Melanocyte of skin (primary cell): ENCODE measurements around the gene ATP6V0B. TPM values are rescaled to one million over a fixed set of nuclear protein-coding genes. Genes with fewer than 3 reads are reported as not detected.

Experiments
- total RNA-seq, 2 donors: library from RNA; depleted of rRNA; stranded (reverse); fragments of >200 nt; gene quantifications; 2 replicates each; pipeline ENCODE4 v1.2.3, GENCODE V29; 2012

ATP6V0B gene
- 100 to 1,000 TPM; 186 to 246 TPM for total RNA-seq

DNA sequence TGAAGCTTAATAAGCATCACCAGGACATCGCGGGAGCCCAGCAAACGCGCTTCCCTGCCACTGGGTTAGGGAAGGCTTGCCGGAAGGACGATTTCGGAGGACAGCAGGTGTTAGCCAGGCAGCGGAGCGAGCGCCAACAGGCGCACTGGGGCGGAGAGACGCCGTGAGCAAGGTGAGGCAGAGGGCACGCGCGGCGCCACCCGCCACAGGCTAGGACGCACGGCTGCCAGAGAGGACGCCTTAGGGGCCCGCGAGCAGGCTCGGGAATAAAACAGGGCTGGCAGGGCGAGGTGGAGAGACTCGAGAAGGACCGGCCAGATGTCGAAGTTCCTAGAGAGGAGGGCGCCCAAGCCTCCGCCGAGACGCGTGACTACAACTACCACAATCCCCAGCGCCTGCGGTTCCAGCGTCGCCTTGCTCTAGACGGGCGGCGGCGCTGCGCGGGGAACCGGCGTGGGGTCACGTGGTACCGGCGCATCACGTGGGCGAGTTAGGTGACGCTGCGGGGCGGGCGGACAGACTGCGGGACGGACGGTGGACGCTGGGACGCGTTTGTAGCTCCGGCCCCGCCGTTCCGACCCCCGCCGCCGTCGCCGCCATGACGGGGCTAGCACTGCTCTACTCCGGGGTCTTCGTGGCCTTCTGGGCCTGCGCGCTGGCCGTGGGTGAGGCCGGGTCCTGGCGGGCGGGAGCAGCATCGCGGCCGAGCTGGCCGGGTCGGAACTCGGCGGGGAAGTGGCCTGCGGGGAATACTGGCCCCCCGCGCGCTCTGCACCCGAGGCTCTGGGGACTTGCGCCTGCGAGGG, at the start of gene ATP6V0B:
Gene ATP6V0B, plus strand, starts transcription at position 518 of the 806 bp plus-strand sequence. Its CDS starts 81 bp downstream, at position 599.

DNA sequence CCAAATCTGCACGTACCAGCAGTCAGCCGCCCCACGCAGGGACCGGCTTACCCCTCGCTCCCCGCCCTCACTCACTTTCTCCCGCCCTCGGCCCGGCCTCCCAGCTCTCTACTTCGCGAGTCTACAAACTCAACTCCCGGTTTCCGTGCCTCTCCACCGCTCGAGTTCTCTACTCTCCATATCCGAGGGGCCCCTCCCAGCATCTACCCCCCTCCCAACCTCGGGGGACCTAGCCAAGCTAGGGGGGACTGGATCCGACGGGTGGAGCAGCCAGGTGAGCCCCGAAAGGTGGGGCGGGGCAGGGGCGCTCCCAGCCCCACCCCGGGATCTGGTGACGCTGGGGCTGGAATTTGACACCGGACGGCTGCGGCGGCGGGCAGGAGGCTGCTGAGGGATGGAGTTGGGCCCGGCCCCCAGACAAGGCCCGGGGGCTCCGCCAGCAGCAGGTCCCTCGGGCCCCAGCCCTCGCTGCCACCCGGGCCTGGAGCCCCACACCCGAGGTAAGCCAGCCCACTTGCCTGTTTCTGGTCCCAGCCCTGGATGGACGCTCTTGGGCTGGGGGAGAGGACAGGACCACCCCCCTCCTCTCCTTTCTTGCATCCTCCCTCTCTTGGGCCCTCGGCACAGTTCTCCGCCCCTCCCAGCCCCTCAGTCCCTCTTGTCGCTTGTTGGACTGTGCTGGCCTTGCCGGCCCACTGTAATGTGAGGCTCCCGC, 41.2 kb upstream of the ATP6V0B start, which contains the start of gene ARTN:
Gene ARTN, plus strand, starts transcription at position 416 of the 715 bp plus-strand sequence. CDS start 1,856 bp downstream, outside the sequence.

DNA sequence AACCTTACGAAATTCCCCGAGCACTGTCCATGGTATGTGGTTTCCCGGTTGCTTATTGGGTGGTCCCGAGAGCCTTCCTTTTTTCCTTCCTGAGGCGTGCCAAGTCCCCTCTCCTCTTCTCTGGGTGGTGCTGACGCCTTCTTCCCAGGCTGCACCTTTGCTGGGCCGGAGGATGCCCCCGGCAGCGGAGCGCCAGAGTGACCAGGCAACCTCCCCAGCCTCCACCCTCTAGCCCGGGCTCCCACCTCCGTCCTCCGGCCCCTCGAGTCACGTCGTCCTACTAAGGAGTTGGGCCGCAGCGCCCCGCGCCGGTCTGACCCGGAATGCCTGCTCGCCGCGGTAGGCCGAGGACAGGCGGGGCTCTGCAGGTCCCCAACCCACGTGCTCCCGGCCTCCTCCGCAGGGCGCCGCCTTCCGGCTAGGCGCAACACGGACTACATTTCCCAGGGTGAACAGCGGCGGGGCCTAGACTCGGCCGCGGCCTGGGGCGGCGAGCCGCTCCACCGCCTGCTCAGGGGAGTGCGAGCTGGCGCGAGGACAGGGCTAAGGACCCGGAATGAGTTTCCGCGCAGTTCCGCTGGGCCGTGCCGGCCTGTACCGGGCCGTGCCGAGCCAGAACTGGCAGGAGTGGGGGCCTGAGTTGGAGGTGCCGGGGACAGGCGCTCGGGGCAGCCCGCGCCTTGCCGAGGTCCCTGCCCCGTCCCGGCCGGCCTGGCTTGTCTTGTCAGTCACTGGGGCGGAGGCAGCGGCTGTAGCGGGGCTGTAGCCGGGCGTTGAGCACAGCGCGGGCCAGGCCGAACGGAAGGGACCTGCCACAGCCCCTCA, 28.3 kb upstream of the ATP6V0B start, which contains the start of gene IPO13:
Gene IPO13, plus strand, starts transcription at position 715 of the 825 bp plus-strand sequence. CDS start 651 bp downstream, outside the sequence.

DNA sequence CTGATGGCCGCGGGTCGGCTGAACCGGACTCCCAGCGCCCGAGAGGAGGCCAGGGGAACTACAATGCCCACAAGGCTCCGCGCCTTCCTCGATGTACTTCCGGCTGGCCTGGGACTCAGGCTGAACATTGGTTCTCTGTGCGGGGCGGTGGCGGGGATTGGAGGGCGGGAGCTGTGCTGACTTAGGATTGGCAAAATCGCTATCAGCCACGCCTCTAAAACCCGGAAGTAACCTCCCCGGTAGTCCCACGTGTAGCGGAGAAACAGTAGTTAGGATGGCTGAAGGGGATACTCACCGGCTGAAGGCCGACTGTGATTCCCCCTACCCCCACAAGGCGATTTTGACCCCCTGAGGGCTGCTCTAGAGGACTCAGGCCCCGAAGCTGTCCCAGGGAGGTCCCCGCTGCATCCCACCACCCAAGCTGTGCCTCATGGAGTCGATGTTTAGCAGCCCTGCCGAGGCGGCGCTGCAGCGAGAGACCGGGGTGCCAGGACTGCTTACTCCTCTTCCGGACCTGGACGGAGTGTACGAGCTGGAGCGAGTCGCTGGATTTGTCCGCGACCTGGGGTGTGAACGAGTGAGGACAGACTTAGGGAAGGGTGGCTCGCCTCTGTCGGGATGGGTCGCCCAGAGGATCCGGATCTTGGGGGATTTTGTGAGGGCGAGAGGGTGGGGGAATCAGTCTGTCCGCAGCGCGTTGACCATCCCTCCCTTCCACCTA, 4.9 kb upstream of the ATP6V0B start, which contains the start of gene DPH2:
Gene DPH2, plus strand, starts transcription at position 265 of the 721 bp plus-strand sequence. Its CDS starts 166 bp downstream, at position 431.

DNA sequence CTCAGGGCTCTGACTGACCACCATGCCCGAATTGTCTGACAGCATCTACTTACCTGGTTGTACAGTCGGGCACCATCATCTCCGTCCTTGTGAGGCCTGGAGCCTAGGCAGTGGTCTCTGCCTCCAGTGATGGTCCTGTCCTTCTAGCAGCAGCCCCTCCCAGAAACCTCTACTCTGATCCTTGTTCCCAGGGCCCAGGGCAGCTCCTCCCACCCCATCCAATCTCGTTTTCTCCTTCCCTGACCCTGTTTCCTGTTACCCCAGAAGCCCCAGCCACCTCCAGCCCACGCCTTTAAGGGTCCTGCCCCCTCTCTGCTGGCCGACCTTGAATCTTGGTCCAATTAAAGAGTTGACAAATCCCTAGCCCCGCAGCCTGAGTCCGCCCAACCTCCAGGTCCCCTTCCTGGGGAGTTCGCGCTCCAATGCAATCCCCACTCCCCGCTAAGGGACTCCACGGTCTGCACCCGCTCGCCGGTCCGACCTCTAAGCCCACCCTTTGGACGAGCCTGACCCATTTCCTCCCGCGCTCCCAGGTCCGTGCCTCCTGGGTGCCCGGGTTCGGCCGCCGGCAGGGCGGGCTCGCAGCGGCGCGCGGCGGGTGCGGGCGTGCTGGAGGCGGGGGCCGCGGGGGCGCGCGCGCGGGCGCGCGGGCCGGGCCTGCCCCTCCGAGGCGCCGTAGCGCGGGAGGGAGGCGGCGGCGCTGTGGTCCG, 3.9 kb downstream of the ATP6V0B start, which contains the start of gene B4GALT2:
Gene B4GALT2, plus strand, starts transcription at position 660 of the 710 bp plus-strand sequence. CDS start 1,951 bp downstream, outside the sequence.

DNA sequence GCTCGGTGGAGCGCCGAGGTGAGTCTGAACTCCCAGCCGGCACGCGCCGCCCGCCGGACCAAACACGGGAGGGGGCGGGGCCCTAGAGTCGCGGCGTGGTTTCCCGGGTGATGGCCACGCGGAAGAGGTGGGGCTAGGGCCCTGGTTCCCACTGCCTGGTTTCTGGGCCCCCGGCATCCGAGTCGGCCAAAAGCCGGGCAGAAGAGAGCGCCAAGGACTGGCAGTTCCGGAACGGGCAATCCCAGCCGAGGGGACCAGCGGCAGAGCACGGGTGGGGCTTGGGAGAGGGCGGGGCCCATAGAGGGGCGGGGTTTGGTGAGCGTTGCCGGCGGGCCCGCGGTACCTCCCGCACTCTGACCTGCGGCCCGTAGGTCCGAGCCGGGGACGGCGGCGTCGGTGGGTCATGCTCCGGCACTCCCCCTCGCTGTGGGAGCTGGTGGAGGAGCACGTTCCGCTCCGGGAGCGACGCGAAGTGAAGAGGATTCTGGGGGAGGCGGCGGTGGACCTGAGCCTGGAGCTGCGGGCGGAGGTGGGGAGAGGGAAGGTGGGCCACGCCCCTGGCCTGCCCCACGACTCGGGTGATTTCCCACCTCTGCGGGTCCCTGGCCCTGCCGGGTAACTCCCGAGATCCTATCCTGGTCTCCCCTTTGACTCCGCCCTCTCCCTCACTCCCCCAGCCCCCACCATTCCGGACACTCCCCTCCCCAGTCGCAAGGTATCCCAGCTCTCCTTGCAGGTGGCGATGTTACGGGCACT, 16.9 kb downstream of the ATP6V0B start, which contains the start of gene CCDC24:
Gene CCDC24, plus strand, starts transcription at position 124 of the 756 bp plus-strand sequence. Its CDS starts 280 bp downstream, at position 404.

Other genes starting within 250 kb of the ATP6V0B start
- not detected for gene ARTN, start 41.2 kb upstream of the ATP6V0B start, total RNA-seq
- gene IPO13, start 28.0 kb upstream of the ATP6V0B start, total RNA-seq, result 10 to 100 TPM; 34.6 to 49.2 TPM
- gene DPH2, start 5.0 kb upstream of the ATP6V0B start, total RNA-seq, result 10 to 100 TPM; 23.4 to 40.0 TPM
- 10 to 100 TPM; 38.5 to 55.3 TPM for gene B4GALT2, start 4.2 kb downstream of the ATP6V0B start, total RNA-seq
- 1 to 10 TPM; 3.3 to 3.8 TPM for gene CCDC24, start 16.6 kb downstream of the ATP6V0B start, total RNA-seq
- gene SLC6A9, start 56.5 kb downstream of the ATP6V0B start, total RNA-seq, result 1 to 10 TPM; 1.7 to 2.1 TPM
- not detected for gene KLF17, start 143.9 kb downstream of the ATP6V0B start, total RNA-seq
- gene KLF18, start 166.7 kb downstream of the ATP6V0B start, total RNA-seq, result not detected
- gene DMAP1, start 238.5 kb downstream of the ATP6V0B start, total RNA-seq, result 10 to 100 TPM; 12.7 to 16.3 TPM